ENCODE results near the gene OOSP3. TPM values are rescaled to one million over a fixed set of nuclear protein-coding genes. Genes with fewer than 3 reads are reported as not detected.
"Not testable (repeated sequence)": the region's sequence is repeated elsewhere in the genome, so short reads cannot be mapped to it uniquely, and the experiment has no call there.

Gene OOSP3
- total and polyA plus RNA-seq, 5 donors: not detected

DNA sequence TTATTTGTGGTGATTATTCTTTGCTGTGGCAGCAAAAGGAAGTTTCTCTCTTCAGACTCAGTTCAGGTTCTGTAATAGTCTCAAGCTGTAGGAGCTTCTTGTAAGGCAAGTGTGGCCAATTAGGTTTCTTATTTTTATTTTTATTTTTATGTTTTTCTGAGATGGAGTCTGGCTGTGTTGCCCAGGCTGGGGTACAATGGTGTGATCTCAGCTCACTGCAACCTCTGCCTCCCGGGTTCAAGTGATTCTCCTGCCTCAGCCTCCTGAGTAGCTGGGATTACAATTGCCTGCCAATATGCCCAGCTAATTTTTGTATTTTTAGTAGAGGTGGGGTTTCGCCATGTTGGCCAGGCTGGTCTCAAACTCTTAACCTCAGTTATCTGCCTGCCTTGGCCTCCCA lies 29.0 kb upstream of the OOSP3 start:
- H3K4me1 ChIP-seq (ENCODE audit: control insufficient read depth, insufficient read depth, low read length); H3K4me3 ChIP-seq (ENCODE audit: low read length); H3K27me3 ChIP-seq (ENCODE audit: control insufficient read depth, insufficient read depth); DNase-seq; H3K27ac ChIP-seq (ENCODE audit: low read length); intact Hi-C loops (cut with DNase I); H3K9me3 ChIP-seq (ENCODE audit: control insufficient read depth, low read length); ATAC-seq: not testable (repeated sequence)
- 93% methylated on average over 2 of the region's 2 CpGs for WGBS

DNA sequence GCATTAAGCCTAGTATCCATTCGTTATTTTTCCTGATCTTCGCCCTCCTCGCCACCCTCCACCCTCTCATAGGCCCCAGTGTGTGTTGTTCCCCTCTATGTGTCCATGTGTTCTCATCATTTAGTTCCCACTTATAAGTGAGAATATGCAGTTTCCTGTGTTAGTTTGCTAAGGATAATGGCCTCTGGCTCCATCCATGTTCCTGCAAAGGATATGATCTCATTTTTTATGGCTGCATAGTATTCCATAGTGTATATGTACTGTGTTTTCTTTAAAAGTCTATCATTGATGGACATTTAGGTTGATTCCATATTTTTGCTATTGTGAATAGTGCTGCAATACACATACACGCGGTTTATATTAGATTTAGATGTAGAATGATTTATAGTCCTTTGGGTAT lies 27.2 kb upstream of the OOSP3 start:
- 90% methylated on average over 5 of the region's 5 CpGs for WGBS
- H3K4me3 ChIP-seq (ENCODE audit: low read length); ATAC-seq: not testable (repeated sequence)

DNA sequence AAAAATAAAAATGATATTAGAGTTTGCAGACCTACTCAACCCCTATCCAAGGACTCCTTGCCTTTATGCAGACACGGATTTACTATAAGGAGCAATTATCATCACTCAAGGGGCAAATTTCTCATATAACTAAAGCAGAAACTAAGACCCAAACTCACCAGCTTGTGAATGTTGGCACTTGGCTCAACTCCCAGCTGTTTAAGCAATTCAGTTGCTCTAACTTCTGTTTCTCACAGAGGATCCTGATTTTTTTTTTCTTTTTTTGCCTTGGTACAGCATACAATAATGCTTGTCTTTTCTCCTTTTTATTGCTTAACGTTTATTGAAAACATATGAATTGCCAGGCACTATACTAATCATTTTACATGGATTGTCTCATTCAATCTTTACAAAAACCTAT lies 23.7 kb upstream of the OOSP3 start:
- DNase-seq: no peak
- intact Hi-C loops (cut with DNase I): no loop called here
- WGBS: 54% methylated on average over 2 of the region's 2 CpGs
- Histone ChIP-seq H3K27ac (ENCODE audit: low read length) (no peak overlapping the region), H3K27me3 (ENCODE audit: control insufficient read depth, insufficient read depth) (no peaks in the 10 kb centered on the region), H3K4me1 (ENCODE audit: control insufficient read depth, insufficient read depth, low read length) (no peaks in the 10 kb centered on the region), H3K4me3 (ENCODE audit: low read length) (no peak overlapping the region), H3K9me3 (ENCODE audit: control insufficient read depth, low read length) (no peaks in the 10 kb centered on the region)
- ATAC-seq: no peak

More for the DNA sequence above, 27.2 kb upstream of the OOSP3 start:
- H3K4me1 ChIP-seq (ENCODE audit: control insufficient read depth, insufficient read depth, low read length); H3K9me3 ChIP-seq (ENCODE audit: control insufficient read depth, low read length); H3K27me3 ChIP-seq (ENCODE audit: control insufficient read depth, insufficient read depth); DNase-seq; H3K27ac ChIP-seq (ENCODE audit: low read length); intact Hi-C loops (cut with DNase I): not testable (repeated sequence)

DNA sequence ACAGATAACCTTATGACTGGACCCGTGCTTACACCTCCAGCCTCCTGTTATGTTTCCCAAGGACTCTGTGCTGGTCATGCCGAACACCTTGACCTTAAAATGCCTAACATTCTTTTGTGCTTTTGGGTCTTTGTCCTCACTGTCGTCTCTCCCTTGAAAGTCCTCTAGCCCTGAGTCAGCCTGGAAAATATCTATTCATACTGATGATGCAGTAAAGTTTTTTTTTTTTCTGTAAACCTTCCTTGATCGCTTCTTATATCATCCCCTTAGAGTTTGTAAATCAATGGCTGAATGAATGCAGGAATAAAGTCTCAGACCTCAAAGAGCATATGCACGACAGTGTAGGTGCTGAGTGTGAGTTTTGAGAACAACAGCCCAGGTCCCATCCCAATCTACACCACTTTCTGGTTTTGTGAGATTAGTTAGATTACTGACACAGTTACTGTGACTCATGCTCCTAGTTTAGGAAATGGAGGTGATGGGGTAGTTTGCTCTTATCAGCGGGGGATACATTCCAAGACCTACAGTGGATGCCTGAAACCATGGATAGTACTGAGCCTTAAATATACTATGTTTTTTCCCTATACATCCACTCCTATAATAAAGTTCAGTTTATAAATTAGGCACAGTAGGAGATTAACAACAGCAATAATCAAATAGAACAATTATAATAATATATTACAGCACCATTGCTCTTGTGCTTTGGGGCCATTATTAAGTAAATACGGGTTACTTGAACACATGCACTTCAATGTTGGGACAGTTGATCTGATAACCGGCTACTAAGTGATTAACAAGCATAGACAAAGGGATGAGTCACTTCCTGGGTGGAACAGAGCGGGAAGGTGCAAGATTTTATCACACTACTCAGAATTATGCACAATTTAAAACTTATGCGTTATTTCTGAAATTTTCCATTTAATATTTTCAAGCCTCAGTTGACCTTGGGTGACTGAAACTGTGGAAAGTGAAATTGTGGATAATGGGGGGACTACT lies 20.8 kb upstream of the OOSP3 start:
- Histone ChIP-seq H3K27me3 (ENCODE audit: control insufficient read depth, insufficient read depth) (no peaks in the 10 kb centered on the region), H3K9me3 (ENCODE audit: control insufficient read depth, low read length) (no peaks in the 10 kb centered on the region), H3K27ac (ENCODE audit: low read length) (no peak overlapping the region), H3K4me3 (ENCODE audit: low read length) (no peak overlapping the region), H3K4me1 (ENCODE audit: control insufficient read depth, insufficient read depth, low read length) (no peaks in the 10 kb centered on the region)
- intact Hi-C loops (cut with DNase I): no loop called here
- ATAC-seq (no peak), DNase-seq (no peak)
- 64% methylated on average over 10 of the region's 10 CpGs for WGBS

DNA sequence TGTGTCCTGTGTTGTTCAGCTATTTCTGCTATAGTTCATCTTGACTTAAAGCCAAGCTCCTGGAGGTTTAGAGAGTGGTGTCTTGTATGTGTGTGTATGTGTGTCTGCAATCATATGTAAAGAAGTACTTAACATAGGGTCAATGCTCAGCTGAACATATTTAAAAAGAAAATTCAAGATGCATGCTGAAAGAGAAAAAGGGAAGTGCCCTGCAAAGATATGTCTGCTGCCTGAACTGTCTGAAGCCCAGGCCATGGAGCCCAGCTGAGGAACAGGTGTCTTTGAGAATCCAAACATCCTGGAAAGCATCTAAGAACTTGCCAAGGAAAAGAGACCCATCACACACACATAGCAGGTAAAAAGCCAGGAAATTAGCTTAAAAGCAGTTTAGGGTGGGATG lies 18.9 kb upstream of the OOSP3 start:
- Histone ChIP-seq H3K27me3 (ENCODE audit: control insufficient read depth, insufficient read depth) (no peaks in the 10 kb centered on the region), H3K27ac (ENCODE audit: low read length) (no peak overlapping the region), H3K4me1 (ENCODE audit: control insufficient read depth, insufficient read depth, low read length) (no peaks in the 10 kb centered on the region), H3K9me3 (ENCODE audit: control insufficient read depth, low read length) (no peaks in the 10 kb centered on the region), H3K4me3 (ENCODE audit: low read length) (no peak overlapping the region)
- intact Hi-C loops (cut with DNase I): no loop called here
- ATAC-seq (no peak), DNase-seq (no peak)

DNA sequence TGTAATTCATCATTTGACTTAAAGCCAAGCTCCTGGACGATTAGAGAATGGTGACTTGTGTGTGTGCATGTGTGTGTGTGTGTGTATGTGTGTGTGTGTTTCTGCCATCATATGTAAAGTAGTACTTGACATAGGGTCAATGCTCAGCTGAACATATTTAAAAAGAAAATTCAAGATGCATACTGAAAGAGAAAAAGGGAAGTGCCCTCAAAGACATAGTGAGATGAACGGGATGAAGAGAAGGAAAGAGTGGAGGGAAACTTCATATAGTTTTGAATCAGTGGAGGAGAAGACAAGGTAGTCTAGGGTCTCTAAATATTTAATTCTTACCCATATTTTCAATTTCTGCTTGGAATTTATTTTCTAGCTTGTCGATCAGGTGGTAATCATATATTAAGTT lies 16.3 kb upstream of the OOSP3 start:
- H3K27ac ChIP-seq (ENCODE audit: low read length): no peak overlapping the region
- H3K27me3 ChIP-seq (ENCODE audit: control insufficient read depth, insufficient read depth): no peaks in the 10 kb centered on the region
- H3K9me3 ChIP-seq (ENCODE audit: control insufficient read depth, low read length): no peaks in the 10 kb centered on the region
- no peak for ATAC-seq
- no peak for DNase-seq
- no peak overlapping the region for H3K4me3 ChIP-seq (ENCODE audit: low read length)
- H3K4me1 ChIP-seq (ENCODE audit: control insufficient read depth, insufficient read depth, low read length): no peaks in the 10 kb centered on the region
- intact Hi-C loops (cut with DNase I): no loop called here
- 62% methylated on average over 3 of the region's 3 CpGs for WGBS

DNA sequence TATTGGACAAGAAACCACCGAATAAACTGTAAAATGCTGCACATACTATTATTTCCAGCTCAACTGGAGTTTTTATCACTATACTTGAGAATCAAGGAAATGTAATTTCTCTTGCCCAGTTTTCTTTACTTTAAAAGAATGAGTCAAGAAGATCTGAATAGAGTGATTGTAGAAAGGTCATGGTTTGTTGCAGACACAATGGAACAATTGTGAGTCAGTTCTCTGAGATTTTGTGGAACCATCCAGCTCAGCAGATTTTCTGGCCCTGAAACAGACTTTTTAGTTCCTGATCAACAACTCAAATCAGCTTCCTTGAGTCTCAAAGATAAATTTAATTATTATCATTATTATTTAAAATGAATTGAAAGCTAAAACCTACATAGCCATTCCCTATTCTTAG lies 13.6 kb upstream of the OOSP3 start:
- Histone ChIP-seq H3K4me3 (ENCODE audit: low read length) (no peak overlapping the region), H3K9me3 (ENCODE audit: control insufficient read depth, low read length) (no peaks in the 10 kb centered on the region), H3K4me1 (ENCODE audit: control insufficient read depth, insufficient read depth, low read length) (no peaks in the 10 kb centered on the region), H3K27me3 (ENCODE audit: control insufficient read depth, insufficient read depth) (no peaks in the 10 kb centered on the region), H3K27ac (ENCODE audit: low read length) (no peak overlapping the region)
- DNase-seq (no peak), ATAC-seq (no peak)
- WGBS: 61% methylated on average over 1 of the region's 1 CpG
- intact Hi-C loops (cut with DNase I): no loop called here

DNA sequence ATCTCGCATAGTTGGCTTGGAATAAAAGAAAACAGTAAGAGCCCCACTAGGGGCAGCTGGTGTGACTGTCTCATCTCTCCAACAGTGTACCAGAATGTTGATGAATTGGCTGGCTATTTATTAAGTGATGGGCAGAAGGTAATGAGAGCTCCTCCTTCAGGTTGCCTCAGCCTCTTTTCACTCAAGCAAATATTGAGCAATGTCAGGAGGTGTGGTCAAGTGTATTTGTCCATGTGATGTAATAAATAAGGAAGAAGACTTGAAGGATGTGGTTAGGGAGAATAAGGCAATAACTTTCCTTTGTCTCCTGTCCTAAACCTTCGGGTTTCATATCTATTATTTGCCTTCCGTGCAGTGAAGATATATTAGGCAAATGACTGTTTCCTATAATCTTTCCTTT lies 12.2 kb upstream of the OOSP3 start, which contains the start of gene TCN1:
TCN1 (minus strand) TSS at position 91 of the 400 bp plus-strand sequence; CDS start at position 74, 17 bp downstream.
- no peaks in the 10 kb centered on the region for H3K9me3 ChIP-seq (ENCODE audit: control insufficient read depth, low read length)
- intact Hi-C loops (cut with DNase I): no loop called here
- H3K4me3 ChIP-seq (ENCODE audit: low read length): no peak within 1 kb of the TSS
- DNase-seq: no peak
- H3K27me3 ChIP-seq (ENCODE audit: control insufficient read depth, insufficient read depth): no peaks in the 10 kb centered on the region
- ATAC-seq: no peak
- H3K4me1 ChIP-seq (ENCODE audit: control insufficient read depth, insufficient read depth, low read length): no peaks in the 10 kb centered on the region
- no peak within 1 kb of the TSS for H3K27ac ChIP-seq (ENCODE audit: low read length)
- 69% methylated on average over 3 of the region's 3 CpGs for WGBS

DNA sequence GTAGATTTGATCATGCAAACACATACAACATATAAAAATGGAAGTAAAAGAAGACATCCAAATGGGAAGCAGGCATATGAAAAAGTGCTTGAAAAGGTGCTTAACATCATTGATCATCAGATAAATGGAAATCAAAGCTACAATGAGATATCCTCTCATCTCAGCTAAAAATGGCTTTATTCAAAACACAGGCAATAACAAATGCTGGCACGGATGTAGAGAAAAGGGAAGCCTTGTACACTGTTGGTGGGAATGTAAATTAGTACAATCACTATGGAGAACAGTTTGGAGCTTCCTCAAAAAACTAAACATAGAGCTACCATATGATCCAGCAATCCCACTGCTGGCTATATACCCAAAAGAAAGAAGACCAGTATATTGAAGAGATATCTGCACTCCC lies 11.7 kb upstream of the OOSP3 start:
- Histone ChIP-seq H3K9me3 (ENCODE audit: control insufficient read depth, low read length) (no peaks in the 10 kb centered on the region), H3K4me3 (ENCODE audit: low read length) (no peak overlapping the region), H3K27me3 (ENCODE audit: control insufficient read depth, insufficient read depth) (no peaks in the 10 kb centered on the region), H3K4me1 (ENCODE audit: control insufficient read depth, insufficient read depth, low read length) (no peaks in the 10 kb centered on the region), H3K27ac (ENCODE audit: low read length) (no peak overlapping the region)
- intact Hi-C loops (cut with DNase I): no loop called here
- DNase-seq: no peak
- 81% methylated on average over 1 of the region's 1 CpG for WGBS
- no peak for ATAC-seq

DNA sequence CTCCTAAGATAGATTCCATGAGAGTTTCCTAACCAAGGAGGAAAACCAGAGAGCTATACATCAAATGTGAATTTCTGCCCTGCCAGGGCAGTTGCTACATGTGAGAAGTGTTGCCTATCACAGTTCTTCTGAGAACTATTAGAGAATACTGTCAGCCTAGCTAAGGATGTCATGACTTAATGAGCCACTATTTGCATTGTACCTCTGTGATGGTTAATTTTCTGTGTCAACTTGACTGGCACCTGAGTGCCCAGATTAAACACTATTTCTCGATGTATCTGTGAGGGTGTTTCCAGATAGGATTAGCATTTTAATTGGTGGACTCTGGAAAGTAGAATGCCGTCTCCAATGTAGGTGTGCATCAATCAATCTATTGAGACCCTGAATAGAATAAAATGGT lies 10.6 kb upstream of the OOSP3 start:
- no peaks in the 10 kb centered on the region for H3K4me1 ChIP-seq (ENCODE audit: control insufficient read depth, insufficient read depth, low read length)
- intact Hi-C loops (cut with DNase I): no loop called here
- no peaks in the 10 kb centered on the region for H3K27me3 ChIP-seq (ENCODE audit: control insufficient read depth, insufficient read depth)
- 86% methylated on average over 2 of the region's 2 CpGs for WGBS
- H3K9me3 ChIP-seq (ENCODE audit: control insufficient read depth, low read length): no peaks in the 10 kb centered on the region
- no peak overlapping the region for H3K4me3 ChIP-seq (ENCODE audit: low read length)
- no peak for ATAC-seq
- no peak for DNase-seq
- H3K27ac ChIP-seq (ENCODE audit: low read length): no peak overlapping the region

DNA sequence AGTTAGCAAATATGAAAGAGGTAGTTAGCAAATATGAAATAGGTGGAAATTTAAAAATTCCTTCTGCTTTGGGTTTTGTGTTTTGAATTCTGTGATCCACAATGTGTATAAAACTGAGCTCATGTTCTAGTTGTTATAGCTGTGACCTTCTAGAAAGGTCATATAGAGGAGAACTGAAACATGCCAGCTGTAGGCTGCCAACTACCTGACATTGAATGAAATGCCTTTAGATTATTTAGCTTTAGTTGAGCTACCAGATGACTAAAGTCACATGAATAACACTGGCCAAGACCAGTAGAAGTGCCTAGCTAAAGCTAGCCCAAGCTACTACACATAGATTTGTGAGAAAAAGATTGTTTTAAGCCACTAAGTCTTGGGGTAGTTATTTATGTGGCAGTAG lies 6.5 kb upstream of the OOSP3 start:
- no peaks in the 10 kb centered on the region for H3K4me1 ChIP-seq (ENCODE audit: control insufficient read depth, insufficient read depth, low read length)
- DNase-seq (no peak), ATAC-seq (no peak)
- intact Hi-C loops (cut with DNase I): no loop called here
- H3K27me3 ChIP-seq (ENCODE audit: control insufficient read depth, insufficient read depth): no peaks in the 10 kb centered on the region
- no peak overlapping the region for H3K27ac ChIP-seq (ENCODE audit: low read length)
- H3K4me3 ChIP-seq (ENCODE audit: low read length): no peak overlapping the region
- no peaks in the 10 kb centered on the region for H3K9me3 ChIP-seq (ENCODE audit: control insufficient read depth, low read length)

All from right cardiac atrium (tissue), 5 donors.